Superior temporal gyrus (tissue), 1 donor: ENCODE measurements around the gene CLPTM1.
A peak's percentile ranks its signal among the peaks of the same experiment; 100 is the strongest.
"Not testable (repeated sequence)": the region's sequence is repeated elsewhere in the genome, so short reads cannot be mapped to it uniquely, and the experiment has no call there.

Source experiments
- DNase-seq: peaks from one replicate; pipeline ENCODE4 v3.0.0-alpha.2; 2016; ENCODE audit errors: extremely low spot score

Gene CLPTM1

GRCh38 chr19:44975444-44975843, 20.3 kb downstream of the CLPTM1 start:
- DNase-seq: no peak

- DNase-seq: no peak
These were observed 28.8 kb downstream of the CLPTM1 start for GRCh38 chr19:44984005-44984404.

GRCh38 chr19:44985445-44985844, 30.3 kb downstream of the CLPTM1 start:
- no peak for DNase-seq

- DNase-seq: no peak
These were observed 31.2 kb downstream of the CLPTM1 start for GRCh38 chr19:44986389-44986788.

- DNase-seq: no peak
These were observed 32.0 kb downstream of the CLPTM1 start for GRCh38 chr19:44987148-44987675.

- DNase-seq: no peak
These were observed 33.1 kb downstream of the CLPTM1 start for GRCh38 chr19:44988273-44988672.

GRCh38 chr19:44988896-44989556, 33.8 kb downstream of the CLPTM1 start:
- DNase-seq: peak; percentile 63

- no peak for DNase-seq
These were observed 35.3 kb downstream of the CLPTM1 start for GRCh38 chr19:44990459-44990858.

GRCh38 chr19:44990966-44991365, 35.8 kb downstream of the CLPTM1 start:
- no peak for DNase-seq

- no peak for DNase-seq
These were observed 37.4 kb downstream of the CLPTM1 start for GRCh38 chr19:44992336-44993163.

GRCh38 chr19:44993526-44993925, 38.3 kb downstream of the CLPTM1 start:
- DNase-seq: no peak

- no peak for DNase-seq
These were observed 38.9 kb downstream of the CLPTM1 start for GRCh38 chr19:44993926-44994537.

GRCh38 chr19:44998025-44998424, 42.8 kb downstream of the CLPTM1 start:
- no peak for DNase-seq

GRCh38 chr19:44999131-44999925, 44.1 kb downstream of the CLPTM1 start:
- DNase-seq: not testable (repeated sequence)

- DNase-seq: not testable (repeated sequence)
These were observed 45.5 kb downstream of the CLPTM1 start for GRCh38 chr19:45000665-45001064.

- DNase-seq: peak; percentile 85
These were observed 46.0 kb downstream of the CLPTM1 start, which contains the start of gene RELB for GRCh38 chr19:45001087-45001739. Gene RELB, plus strand, starts transcription at chr19:45001464. Its CDS starts 116 bp downstream, at chr19:45001580.

GRCh38 chr19:45003485-45003884, 48.3 kb downstream of the CLPTM1 start:
- no peak for DNase-seq

GRCh38 chr19:45005787-45006186, 50.6 kb downstream of the CLPTM1 start:
- DNase-seq: no peak

GRCh38 chr19:45008552-45008951, 53.4 kb downstream of the CLPTM1 start:
- no peak for DNase-seq

GRCh38 chr19:45009625-45010255, 54.6 kb downstream of the CLPTM1 start:
- no peak for DNase-seq

GRCh38 chr19:45010306-45010705, 55.1 kb downstream of the CLPTM1 start:
- no peak for DNase-seq
